HEK293T (cell line): ENCODE data around the gene KISS1R.

Source experiments
- FOXA1 ChIP-seq: fragments of 450-650 bp; IDR thresholded peaks from 2 replicates; pipeline ENCODE4 v1.6.1; 2016; ENCODE audit warnings: mild to moderate bottlenecking
- L3MBTL2 ChIP-seq: fragments of 450-650 bp; conservative IDR thresholded peaks from 2 replicates; pipeline ENCODE4 v1.6.1; 2016; ENCODE audit warnings: mild to moderate bottlenecking

GRCh38 chr19:944171-944567 is 27.0 kb downstream of the KISS1R start:
- no peak for TF ChIP-seq FOXA1
- no peak for TF ChIP-seq L3MBTL2
